GM21390 (cell line): Measurements from ENCODE around the gene ANGEL1.

ENCODE experiments used
- ATAC-seq: cut with Tn5 transposase; IDR thresholded peaks from one replicate; pipeline ENCODE4 v1.9.1; 2021; ENCODE audit not compliant: unreplicated experiment

Gene ANGEL1

GRCh38 chr14:76820700-76821099 lies 8.0 kb upstream of the ANGEL1 start:
- ATAC-seq: no peak

GRCh38 chr14:76814726-76815645 lies 2.3 kb upstream of the ANGEL1 start:
- ATAC-seq: no peak

GRCh38 chr14:76812093-76812421 lies 625 bp downstream of the ANGEL1 start:
- ATAC-seq: no peak

- ATAC-seq: no peak
Observed at GRCh38 chr14:76811561-76811960, 1.1 kb downstream of the ANGEL1 start.

GRCh38 chr14:76810953-76811400 lies 1.7 kb downstream of the ANGEL1 start:
- ATAC-seq: peak; percentile 29

- no peak for ATAC-seq
Observed at GRCh38 chr14:76810525-76810924, 2.2 kb downstream of the ANGEL1 start.

GRCh38 chr14:76808990-76809389 lies 3.7 kb downstream of the ANGEL1 start:
- ATAC-seq: no peak

- ATAC-seq: no peak
Observed at GRCh38 chr14:76808011-76808410, 4.7 kb downstream of the ANGEL1 start.

GRCh38 chr14:76806446-76806845 lies 6.2 kb downstream of the ANGEL1 start:
- no peak for ATAC-seq

- no peak for ATAC-seq
Observed at GRCh38 chr14:76793956-76794355, 18.7 kb downstream of the ANGEL1 start.

- no peak for ATAC-seq
Observed at GRCh38 chr14:76793324-76793723, 19.4 kb downstream of the ANGEL1 start.

- ATAC-seq: no peak
Observed at GRCh38 chr14:76792422-76792821, 20.3 kb downstream of the ANGEL1 start.

GRCh38 chr14:76786601-76787000 lies 26.1 kb downstream of the ANGEL1 start:
- ATAC-seq: no peak

GRCh38 chr14:76784881-76785280 lies 27.8 kb downstream of the ANGEL1 start:
- peak; percentile 59 for ATAC-seq

GRCh38 chr14:76784266-76784874 lies 28.3 kb downstream of the ANGEL1 start:
- ATAC-seq: no peak

GRCh38 chr14:76782885-76783566 lies 29.7 kb downstream of the ANGEL1 start:
- ATAC-seq: peak; percentile 50

GRCh38 chr14:76782115-76782884 lies 30.4 kb downstream of the ANGEL1 start:
- ATAC-seq: no peak

- ATAC-seq: no peak
Observed at GRCh38 chr14:76781648-76782051, 31.0 kb downstream of the ANGEL1 start.

GRCh38 chr14:76780875-76781647 lies 31.6 kb downstream of the ANGEL1 start:
- ATAC-seq: no peak

- no peak for ATAC-seq
Observed at GRCh38 chr14:76780360-76780759, 32.3 kb downstream of the ANGEL1 start.

- no peak for ATAC-seq
Observed at GRCh38 chr14:76780058-76780345, 32.7 kb downstream of the ANGEL1 start.
